ENCODE results near the gene NKAPD1.
"Not testable (repeated sequence)": the region's sequence is repeated elsewhere in the genome, so short reads cannot be mapped to it uniquely, and the experiment has no call there.

The NKAPD1 gene

GRCh38 chr11:112087212-112087611 is 13.1 kb downstream of the NKAPD1 start:
- DNase-seq = no peak

DNA sequence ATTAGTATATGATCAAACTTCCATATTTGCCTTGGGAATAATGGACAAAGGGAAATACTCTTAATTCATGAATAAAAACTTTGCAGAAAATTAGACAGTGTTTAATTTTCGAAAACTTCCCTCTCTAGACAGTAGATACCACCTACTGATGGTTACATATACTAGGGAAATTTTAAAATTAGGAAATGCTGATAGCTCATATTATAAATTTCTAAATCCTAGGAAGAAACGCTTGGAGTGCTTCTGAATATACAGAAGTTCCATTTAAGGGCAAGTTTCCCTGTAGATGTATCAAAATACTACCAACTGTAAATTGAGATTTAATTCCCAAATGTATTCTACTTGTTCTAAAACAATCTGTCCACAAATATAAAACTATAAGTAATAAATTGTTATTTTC is 21.2 kb downstream of the NKAPD1 start:
- DNase-seq = not testable (repeated sequence)

DNA sequence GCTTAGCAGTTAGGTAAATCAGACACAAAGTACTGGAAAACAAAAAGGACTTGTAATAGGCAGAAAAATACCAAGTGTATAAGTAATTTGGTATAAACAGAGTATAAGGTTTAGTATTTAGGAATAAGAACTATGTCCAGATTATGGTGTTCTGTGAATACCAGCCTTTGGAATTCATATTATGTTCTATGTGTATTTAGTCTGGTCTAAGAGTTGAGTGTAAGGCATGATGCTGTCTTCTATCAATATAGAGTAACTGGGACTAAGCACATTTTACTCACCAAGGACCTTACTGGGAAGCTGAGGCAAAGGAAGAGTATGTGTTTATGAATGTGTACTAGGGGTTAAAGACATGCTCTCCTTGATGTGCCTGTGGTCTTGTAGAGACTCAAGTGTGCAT is 22.1 kb downstream of the NKAPD1 start:
- DNase-seq = no peak

- DNase-seq = no peak
These were observed 23.8 kb downstream of the NKAPD1 start for GRCh38 chr11:112097734-112098528.

DNA sequence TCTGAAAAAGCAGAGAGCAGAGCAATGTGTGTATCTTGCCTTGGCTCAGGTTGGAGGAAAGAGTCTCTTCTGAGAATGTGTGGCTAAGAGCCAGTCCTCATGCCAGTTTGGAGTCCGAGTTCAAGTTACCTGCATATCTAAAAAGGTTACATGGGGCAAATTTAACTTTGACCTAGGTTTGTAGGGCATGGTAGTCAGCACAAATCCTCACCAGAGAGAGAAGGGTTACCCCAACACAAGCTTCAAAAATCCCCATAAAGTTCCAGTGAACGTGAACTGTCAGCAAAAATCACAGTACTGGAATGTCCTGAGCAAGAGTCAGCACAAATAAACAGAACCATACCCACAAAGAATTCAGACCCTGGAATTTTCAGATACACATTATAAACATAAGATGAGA is 26.4 kb downstream of the NKAPD1 start:
- DNase-seq = no peak

DNA sequence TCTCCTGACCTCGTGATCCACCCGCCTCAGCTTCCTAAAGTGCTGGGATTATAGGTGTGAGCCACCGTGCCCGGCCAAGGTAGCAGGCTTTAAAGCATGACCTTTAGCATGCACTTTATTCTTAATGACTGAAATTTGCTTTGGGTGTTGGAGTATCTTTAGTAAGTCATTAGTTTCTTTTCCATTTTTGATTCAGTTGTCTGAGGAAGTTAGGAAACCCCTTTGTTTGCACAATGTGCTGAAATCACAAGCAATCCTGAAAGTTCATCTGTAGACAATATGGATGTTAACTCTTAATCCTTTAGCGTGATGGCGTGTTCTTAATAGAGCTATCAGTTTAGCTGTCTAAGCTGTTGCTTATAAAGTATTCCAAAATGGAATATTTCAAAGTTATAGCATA is 29.3 kb downstream of the NKAPD1 start:
- DNase-seq = no peak

DNA sequence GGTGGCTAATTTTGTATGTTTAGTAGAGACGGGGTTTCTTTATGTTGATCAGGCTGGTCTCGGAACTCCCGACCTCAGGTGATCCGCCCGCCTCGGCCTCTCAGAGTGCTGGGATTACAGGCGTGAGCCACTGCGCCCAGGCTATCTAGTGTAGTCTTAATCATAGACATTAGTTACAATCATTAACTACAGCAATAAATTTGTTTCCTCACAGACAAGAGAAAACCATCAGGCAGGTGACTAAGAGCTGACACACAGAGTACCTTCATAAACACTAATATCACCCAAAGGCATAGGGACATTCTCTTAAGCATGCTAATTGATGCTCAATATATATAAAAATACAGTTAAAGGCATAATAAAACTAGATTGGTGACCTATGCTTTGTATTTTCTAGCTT is 32.0 kb downstream of the NKAPD1 start:
- DNase-seq = no peak

GRCh38 chr11:112113539-112114457 is 39.7 kb downstream of the NKAPD1 start:
- peak; percentile 22 for DNase-seq

DNA sequence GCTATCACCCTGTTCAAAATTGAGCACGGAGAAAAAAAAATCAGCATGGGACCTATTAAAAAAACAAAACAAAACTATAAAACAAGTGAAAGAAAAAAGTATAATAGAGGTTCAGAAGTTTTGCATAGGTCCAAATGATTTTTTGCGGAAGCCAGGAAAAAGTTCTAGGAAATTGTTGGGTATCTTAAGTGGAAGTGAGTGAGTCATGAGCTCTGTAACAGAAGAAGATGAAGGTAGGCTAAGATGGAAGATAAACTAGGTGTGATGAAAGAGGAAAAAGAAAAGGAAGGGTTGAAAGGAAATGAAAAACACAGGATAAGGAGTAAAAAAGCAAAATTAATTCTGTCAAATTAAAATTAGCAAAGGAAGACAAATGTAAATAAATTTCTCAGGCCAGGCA is 40.4 kb downstream of the NKAPD1 start:
- DNase-seq = no peak

GRCh38 chr11:112115386-112115785 is 41.3 kb downstream of the NKAPD1 start:
- no peak for DNase-seq

DNA sequence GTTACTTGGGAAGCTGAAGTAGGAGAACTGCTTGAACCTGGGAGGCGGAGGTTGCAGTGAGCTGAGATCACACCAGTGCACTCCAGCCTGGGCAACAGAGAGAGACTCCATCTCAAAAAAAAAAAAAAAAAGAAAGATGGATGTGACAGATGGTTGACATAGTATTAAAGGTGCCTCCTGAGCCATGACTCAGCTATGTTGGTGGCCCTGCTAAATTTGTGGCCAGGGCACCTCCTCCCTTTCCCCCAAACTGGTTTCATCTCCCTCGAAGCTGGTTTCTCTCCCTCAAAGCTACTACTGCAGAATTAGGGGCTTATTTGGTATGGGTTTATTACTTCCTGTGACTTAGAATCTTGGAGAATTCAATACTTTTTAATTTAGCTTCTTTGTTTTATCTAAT is 44.1 kb downstream of the NKAPD1 start:
- no peak for DNase-seq

- no peak for DNase-seq
These were observed 48.0 kb downstream of the NKAPD1 start for GRCh38 chr11:112121981-112122615.

DNA sequence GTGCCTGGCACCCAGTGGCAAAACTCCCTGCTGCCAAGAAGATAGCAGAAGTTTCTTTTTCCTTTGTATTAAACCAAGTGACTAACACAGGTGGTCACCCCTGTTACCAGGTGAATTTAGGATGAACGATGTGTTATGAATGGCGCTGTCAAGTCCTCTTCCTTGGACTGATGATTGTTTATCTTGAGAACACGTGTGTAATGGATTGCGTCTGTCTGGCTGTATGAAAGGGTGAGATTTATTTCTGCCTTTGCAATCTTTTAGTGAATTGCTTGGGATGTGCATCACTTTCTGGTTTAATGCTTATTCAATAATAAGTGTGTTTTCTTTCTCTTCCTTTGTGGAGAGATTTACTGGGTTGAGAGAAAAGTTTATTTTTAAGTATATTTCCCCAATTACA is 49.0 kb downstream of the NKAPD1 start:
- DNase-seq = no peak

GRCh38 chr11:112127056-112127455 is 53.0 kb downstream of the NKAPD1 start:
- no peak for DNase-seq

GRCh38 chr11:112128483-112129121 is 54.5 kb downstream of the NKAPD1 start:
- DNase-seq = peak; percentile 60

DNA sequence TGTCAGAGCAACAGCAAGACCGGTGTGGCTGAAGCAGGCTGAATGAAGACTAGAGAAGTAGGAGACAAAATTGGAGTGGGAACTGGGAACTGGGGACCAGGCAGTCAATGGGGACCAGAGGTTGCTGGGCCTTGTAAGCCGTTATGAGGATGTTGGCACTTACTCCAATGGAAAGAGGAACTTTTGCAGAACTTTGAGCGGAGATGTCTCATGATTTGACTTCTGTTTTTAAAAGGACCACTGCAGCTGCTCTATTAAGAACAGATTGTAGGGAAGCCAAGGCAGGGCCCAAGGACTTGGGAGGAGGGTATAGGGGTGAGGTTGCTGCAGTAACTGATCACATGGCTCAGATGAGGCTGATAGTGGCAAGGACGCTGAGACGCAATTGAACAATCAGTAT is 55.6 kb downstream of the NKAPD1 start:
- no peak for DNase-seq

DNA sequence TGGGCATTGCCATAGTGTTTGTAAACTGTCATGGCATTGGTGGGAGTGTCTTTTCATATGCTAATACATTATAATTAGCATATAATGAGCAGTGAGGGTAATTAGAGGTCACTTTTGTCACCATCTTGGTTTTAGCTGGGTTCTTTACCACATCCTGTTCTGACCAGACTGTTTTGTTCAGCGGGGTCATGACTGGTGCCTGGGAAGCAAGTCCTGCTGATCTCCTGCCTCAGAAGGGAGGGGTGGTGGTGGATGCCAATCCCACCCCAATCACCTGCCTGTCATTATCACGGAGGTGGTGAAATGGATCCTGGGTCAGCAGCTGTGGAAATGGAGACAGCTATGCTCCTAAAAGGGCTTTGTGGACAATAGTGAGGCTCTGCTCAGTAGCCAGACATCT is 58.6 kb downstream of the NKAPD1 start:
- DNase-seq = no peak

- no peak for DNase-seq
These were observed 60.4 kb downstream of the NKAPD1 start for GRCh38 chr11:112134473-112134872.

All from NCI-H2227 treated with DMSO at 0.1 percent for 48 hours (cell line).